B cell (primary cell): ENCODE data around the gene PNMA5. TPM values are rescaled to one million over a fixed set of nuclear protein-coding genes. Genes with fewer than 3 reads are reported as not detected.

Source experiments
- ATAC-seq: fragments of 200-7000 bp; cut with Tn5 transposase; one replicate; pipeline ENCODE4 v1.10.0; 2021; ENCODE audit warnings: low read depth, mild to moderate bottlenecking, moderate number of reproducible peaks, moderate library complexity
- CTCF ChIA-PET: fragments of 350-600 bp; sonication (Branson Sonifier 250); formaldehyde crosslinking; loops from one replicate; lab custom pipeline; 2021; ENCODE audit warnings: antibody characterized with exemption, inconsistent platforms; lab: Charles Lee
- POLR2A ChIA-PET: fragments of 350-600 bp; sonication (Branson Sonifier 250); formaldehyde crosslinking; loops from one replicate; lab custom pipeline; 2021; ENCODE audit warnings: antibody characterized with exemption; lab: Charles Lee
- DNase-seq: peaks from one replicate; pipeline ENCODE4 v3.0.0; 2013
- H2AFZ ChIP-seq: 2 replicates; pipeline ENCODE4 v1.6.1; 2012; ENCODE audit warnings: mild to moderate bottlenecking, low read depth, low read length; ENCODE audit not compliant: insufficient read depth, poor library complexity, severe bottlenecking
- H3K27ac ChIP-seq, 2 donors: 1 replicate in 1 of 2; 2 replicates in 1 of 2; pipeline ENCODE4 v1.5.1; 2012 to 2013; ENCODE audit warnings: low read length in 2 of 2, mild to moderate bottlenecking in 2 of 2, moderate library complexity in 1 of 2
- H3K27me3 ChIP-seq, 4 experiments: fragments of 200-600 bp in 1 of 4; sonication (generic) in 1 of 4; replicated peaks in 1 of 4; 1 replicate in 2 of 4; 2 replicates in 2 of 4; pipeline versions ENCODE4 v1.6.1 to v1.7.0; 2013 to 2016; ENCODE audit warnings: low read length in 3 of 4, mild to moderate bottlenecking in 2 of 4, mixed read lengths in 1 of 4, moderate library complexity in 1 of 4; ENCODE audit not compliant: insufficient read depth in 4 of 4, control insufficient read depth in 3 of 4; ENCODE audit errors: control extremely low read depth in 1 of 4
- H3K36me3 ChIP-seq, 2 experiments: replicated peaks in 1 of 2; 1 replicate in 1 of 2; 2 replicates in 1 of 2; pipeline versions ENCODE4 v1.6.1 to v1.7.1; 2013; ENCODE audit warnings: low read length in 1 of 2; ENCODE audit not compliant: insufficient read depth in 2 of 2, control insufficient read depth in 1 of 2; ENCODE audit errors: control extremely low read depth in 1 of 2, extremely low read depth in 1 of 2
- H3K4me1 ChIP-seq, 2 donors: fragments of 200-600 bp in 1 of 2; sonication (generic) in 1 of 2; 1 replicate in 1 of 2; 2 replicates in 1 of 2; pipeline versions ENCODE4 v1.5.1 to v1.6.1; 2013 to 2017; ENCODE audit warnings: low read length in 2 of 2; ENCODE audit not compliant: control insufficient read depth in 2 of 2, insufficient read depth in 2 of 2
- H3K4me2 ChIP-seq: replicated peaks from 2 replicates; pipeline ENCODE3; 2012; ENCODE audit warnings: mild to moderate bottlenecking, low read depth, low read length; ENCODE audit not compliant: poor library complexity, severe bottlenecking
- H3K4me3 ChIP-seq, 5 experiments: fragments of 200-600 bp in 1 of 5; sonication (generic) in 1 of 5; 1 replicate in 3 of 5; 2 replicates in 2 of 5; pipeline versions ENCODE4 v1.5.1 to v1.7.0; 2011 to 2016; ENCODE audit warnings: low read length in 4 of 5, mild to moderate bottlenecking in 4 of 5, low read depth in 2 of 5, control low read depth in 1 of 5, moderate library complexity in 1 of 5; ENCODE audit not compliant: insufficient read depth in 1 of 5; ENCODE audit errors: control extremely low read depth in 1 of 5, extremely low read depth in 1 of 5
- H3K79me2 ChIP-seq: fragments of 200-600 bp; sonication (generic); one replicate; pipeline ENCODE4 v1.6.0; 2016; ENCODE audit warnings: low read length; ENCODE audit not compliant: control insufficient read depth, insufficient read depth
- H3K9ac ChIP-seq: fragments of 200-600 bp; sonication (generic); 2 replicates; pipeline ENCODE4 v1.6.1; 2017; ENCODE audit warnings: mild to moderate bottlenecking, low read length, moderate library complexity
- H3K9me3 ChIP-seq, 3 donors: one replicate each; pipeline versions ENCODE4 v1.6.1 to v1.7.1; 2013; ENCODE audit warnings: low read length in 2 of 3; ENCODE audit not compliant: control insufficient read depth in 2 of 3, insufficient read depth in 1 of 3; ENCODE audit errors: control extremely low read depth in 1 of 3
- H4K20me1 ChIP-seq: 2 replicates; pipeline ENCODE4 v1.6.0; 2012; ENCODE audit warnings: mild to moderate bottlenecking, low read length; ENCODE audit not compliant: insufficient read depth, control insufficient read depth, poor library complexity, severe bottlenecking
- H3K27ac Mint-ChIP-seq: one replicate; pipeline ENCODE4 v1.8.0; 2021; ENCODE audit warnings: mixed read lengths
- H3K27me3 Mint-ChIP-seq: one replicate; pipeline ENCODE4 v1.8.0; 2021; ENCODE audit warnings: mixed read lengths
- H3K4me1 Mint-ChIP-seq: one replicate; pipeline ENCODE4 v1.8.0; 2021; ENCODE audit warnings: mixed read lengths
- H3K4me3 Mint-ChIP-seq: one replicate; pipeline ENCODE4 v1.8.0; 2021; ENCODE audit warnings: mixed read lengths
- H3K9me3 Mint-ChIP-seq: one replicate; pipeline ENCODE4 v1.8.0; 2022; ENCODE audit warnings: mixed read lengths; ENCODE audit not compliant: insufficient read depth
- EZH2 ChIP-seq: IDR thresholded peaks from 2 replicates; pipeline ENCODE4 v1.6.1; 2012; ENCODE audit warnings: borderline replicate concordance, low read depth, mild to moderate bottlenecking, moderate library complexity, low read length; ENCODE audit not compliant: insufficient read depth, poor library complexity, severe bottlenecking
- WGBS: methylation state at CpG from one replicate; pipeline ENCODE4 v1.1.5; 2013; ENCODE audit warnings: missing lambda C conversion rate; ENCODE audit not compliant: insufficient coverage; 5-methylcytosine and 5-hydroxymethylcytosine counted together
- intact Hi-C: fragments of 100-400 bp; cut with micrococcal nuclease; formaldehyde crosslinking; loops from one replicate; pipeline ENCODE4 v1.10.0; 2022
- polyA minus RNA-seq: library from RNA; depleted of rRNA, polyadenylated mRNA; stranded (reverse); fragments of >200 nt; gene quantifications from 2 replicates; pipeline ENCODE4 v1.2.3, GENCODE V29; 2012
- polyA plus RNA-seq: library from polyadenylated mRNA; depleted of rRNA; stranded (reverse); fragments of >200 nt; gene quantifications from 2 replicates; pipeline ENCODE4 v1.2.3, GENCODE V29; 2012
- total RNA-seq, 2 donors: library from RNA; stranded (reverse); fragments of 120-200 nt in 1 of 2; gene quantifications; 1 replicate in 1 of 2; 2 replicates in 1 of 2; pipeline versions ENCODE4 v1.2.3 to v1.2.4, GENCODE V29; 2013 to 2022
- TF ChIP-seq, protein P1 (sequence below): fragments of 200-600 bp; IDR thresholded peaks from one replicate; pipeline ENCODE4 v1.8.0; 2022; ENCODE audit warnings: antibody characterized with exemption, mild to moderate bottlenecking

The PNMA5 gene
- total RNA-seq = 0.62 and 1.1 TPM in 2 replicates
- total RNA-seq (2013) = 0.12 TPM
- 0.35 and 0.49 TPM in 2 replicates for polyA plus RNA-seq
- 0.43 TPM in 1 of 2 replicates, not detected in the other for polyA minus RNA-seq

DNA sequence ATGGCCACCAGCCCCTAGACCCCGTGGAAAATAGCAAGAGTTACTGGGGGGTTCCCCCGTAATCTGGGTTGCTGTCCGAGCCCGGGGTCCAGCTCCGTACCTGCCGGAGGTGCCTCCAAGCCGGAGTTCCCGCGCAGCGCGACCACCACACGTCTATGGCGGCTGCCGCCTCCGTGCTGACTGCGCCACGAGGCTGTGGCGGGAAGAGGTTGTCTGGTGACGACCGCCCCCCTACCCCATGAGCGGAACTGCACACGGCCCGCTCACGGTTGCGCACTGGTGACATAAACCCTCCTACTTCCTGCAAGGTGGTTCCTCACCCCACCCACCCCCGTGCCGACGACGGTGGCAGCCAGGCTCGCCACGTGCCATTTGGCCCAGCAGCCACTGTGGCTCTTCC lies at the start of gene PNMA5:
Gene PNMA5, minus strand, starts transcription at position 184 of the 400 bp plus-strand sequence. CDS start 2,518 bp downstream, outside the sequence.
- Mint-ChIP-seq H3K27me3 (no peaks in the 10 kb centered on the region), H3K9me3 (no peaks in the 10 kb centered on the region), H3K4me3 (no peak within 1 kb of the TSS), H3K27ac (no peak within 1 kb of the TSS), H3K4me1 (peaks cover 4% of the 10 kb centered on the region)
- intact Hi-C loops = no loop called here
- no peak for TF ChIP-seq EZH2
- TF ChIP-seq, protein P1, sequence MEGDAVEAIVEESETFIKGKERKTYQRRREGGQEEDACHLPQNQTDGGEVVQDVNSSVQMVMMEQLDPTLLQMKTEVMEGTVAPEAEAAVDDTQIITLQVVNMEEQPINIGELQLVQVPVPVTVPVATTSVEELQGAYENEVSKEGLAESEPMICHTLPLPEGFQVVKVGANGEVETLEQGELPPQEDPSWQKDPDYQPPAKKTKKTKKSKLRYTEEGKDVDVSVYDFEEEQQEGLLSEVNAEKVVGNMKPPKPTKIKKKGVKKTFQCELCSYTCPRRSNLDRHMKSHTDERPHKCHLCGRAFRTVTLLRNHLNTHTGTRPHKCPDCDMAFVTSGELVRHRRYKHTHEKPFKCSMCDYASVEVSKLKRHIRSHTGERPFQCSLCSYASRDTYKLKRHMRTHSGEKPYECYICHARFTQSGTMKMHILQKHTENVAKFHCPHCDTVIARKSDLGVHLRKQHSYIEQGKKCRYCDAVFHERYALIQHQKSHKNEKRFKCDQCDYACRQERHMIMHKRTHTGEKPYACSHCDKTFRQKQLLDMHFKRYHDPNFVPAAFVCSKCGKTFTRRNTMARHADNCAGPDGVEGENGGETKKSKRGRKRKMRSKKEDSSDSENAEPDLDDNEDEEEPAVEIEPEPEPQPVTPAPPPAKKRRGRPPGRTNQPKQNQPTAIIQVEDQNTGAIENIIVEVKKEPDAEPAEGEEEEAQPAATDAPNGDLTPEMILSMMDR = no peak
- ATAC-seq (no peak), DNase-seq (no peak)
- no peaks in the 10 kb centered on the region for H3K79me2 ChIP-seq
- H3K27ac ChIP-seq = no peak within 1 kb of the TSS
- H3K9ac ChIP-seq = no peak within 1 kb of the TSS
- 97% methylated on average over 21 of the region's 31 CpGs for WGBS
- no peaks in the 10 kb centered on the region for H4K20me1 ChIP-seq
- H3K27me3 ChIP-seq = no peaks in the 10 kb centered on the region
- H3K4me2 ChIP-seq = no peak within 1 kb of the TSS
- ChIA-PET CTCF (no interaction called here), POLR2A (no interaction called here)
- H3K36me3 ChIP-seq = no peaks in the 10 kb centered on the region
- H3K4me3 ChIP-seq = no peak within 1 kb of the TSS
- H2AFZ ChIP-seq = no peak within 1 kb of the TSS
- H3K4me1 ChIP-seq = peaks cover 0 to 9% of the 10 kb centered on the region in 2 donors
- no peaks in the 10 kb centered on the region for H3K9me3 ChIP-seq

DNA sequence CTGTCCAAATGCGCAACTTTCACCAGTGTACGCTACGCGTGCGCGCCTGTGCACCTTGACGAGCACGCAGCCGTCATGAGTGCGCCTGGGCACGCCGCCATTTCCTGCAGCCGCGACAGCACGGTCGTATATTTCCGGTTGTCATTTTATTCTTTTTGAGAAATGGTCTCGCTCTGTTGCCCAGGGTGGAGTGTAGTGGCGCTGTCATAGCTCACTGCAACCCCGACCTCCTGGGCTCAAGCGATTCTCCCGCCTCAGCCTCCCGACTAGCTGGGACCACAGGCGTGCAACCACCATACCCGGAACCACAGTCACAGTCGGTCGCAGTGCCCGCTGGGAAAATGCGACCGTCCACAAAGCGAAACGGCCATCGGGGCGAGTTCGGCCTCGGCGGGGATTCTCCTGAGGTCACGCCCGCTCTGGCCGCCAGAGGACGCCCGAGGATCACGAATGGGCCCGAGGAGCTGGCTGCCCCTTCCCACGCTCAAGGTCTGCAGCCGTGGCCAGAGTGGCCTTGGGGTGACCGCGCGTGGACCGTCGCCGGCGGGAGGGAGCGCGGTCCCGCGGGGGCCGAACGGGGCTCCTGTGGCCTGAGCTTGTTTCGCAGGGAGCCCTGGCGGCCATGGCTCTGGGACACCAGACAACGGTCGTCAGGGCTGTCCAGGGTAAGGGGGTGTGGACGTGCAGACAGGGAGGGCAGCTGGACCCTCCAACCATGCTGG lies 38.6 kb upstream of the PNMA5 start:
- Histone ChIP-seq H3K4me3 (peak overlapping the region in 4 of 5 experiments; percentile 40 to 67 (median 56)), H3K27me3 (no peaks in the 10 kb centered on the region), H4K20me1 (no peaks in the 10 kb centered on the region), H2AFZ (peak overlapping the region; percentile 77), H3K9ac (peak overlapping the region; percentile 66), H3K4me2 (peak overlapping the region; percentile 74), H3K9me3 (peaks cover 0 to 6% (median 0%) of the 10 kb centered on the region in 3 donors), H3K27ac (peak overlapping the region; percentile 47 to 58), H3K36me3 (no peaks in the 10 kb centered on the region), H3K4me1 (peaks cover 0 to 13% of the 10 kb centered on the region in 2 donors), H3K79me2 (no peaks in the 10 kb centered on the region)
- Mint-ChIP-seq H3K9me3 (no peaks in the 10 kb centered on the region), H3K4me1 (peaks cover 11% of the 10 kb centered on the region), H3K27me3 (no peaks in the 10 kb centered on the region), H3K4me3 (peak overlapping the region; percentile 93), H3K27ac (peak overlapping the region; percentile 96)
- ChIA-PET CTCF (interaction anchor here (0.8 to 3.6 kb wide), 14 partner anchors 9 to 636 kb away, joined by 3 to 20 read pairs (median 4); partner anchors contain the start of gene HAUS7), POLR2A (interaction anchor here (1.0 kb wide), 1 partner anchor 91 kb away, joined by 4 read pairs; no protein-coding TSS in a partner anchor)
- ATAC-seq (peak; percentile 84), DNase-seq (peak; percentile 72)
- intact Hi-C loops = no loop called here
- WGBS = 14% methylated on average over 41 of the region's 64 CpGs
- TF ChIP-seq, protein P1 = peak; percentile 81
- TF ChIP-seq EZH2 = no peak
